GM18870 (cell line): ENCODE measurements around the gene SLC6A12.
"Not testable (repeated sequence)": the region's sequence is repeated elsewhere in the genome, so short reads cannot be mapped to it uniquely, and the experiment has no call there.

Source experiments
- ATAC-seq: cut with Tn5 transposase; IDR thresholded peaks from one replicate; pipeline ENCODE4 v1.9.1; 2021; ENCODE audit warnings: moderate library complexity; ENCODE audit not compliant: unreplicated experiment

SLC6A12 gene

GRCh38 chr12:218728-219590 lies 5.0 kb upstream of the SLC6A12 start:
- ATAC-seq, result no peak

DNA sequence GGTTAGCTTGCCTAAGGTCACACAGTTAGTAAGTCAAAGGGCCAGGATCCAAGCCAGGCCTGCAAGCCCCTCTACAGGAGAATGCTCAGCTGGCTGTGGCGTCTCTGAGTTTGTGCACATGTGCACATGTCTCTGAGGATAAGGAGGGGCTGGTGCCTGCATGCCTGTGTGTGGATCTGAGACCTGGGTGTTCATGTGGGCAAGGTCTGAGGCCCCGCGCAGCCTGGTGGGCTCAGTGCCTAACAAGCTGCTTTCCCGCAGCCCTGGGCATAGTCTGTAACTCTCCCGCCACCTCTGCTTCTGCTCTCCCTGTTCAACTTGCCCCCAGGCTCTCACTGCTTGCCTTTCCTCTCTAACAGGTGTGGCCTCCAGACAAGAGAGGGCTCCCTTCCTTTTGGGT lies 4.3 kb upstream of the SLC6A12 start:
- ATAC-seq, result no peak

GRCh38 chr12:217029-217428 lies 3.1 kb upstream of the SLC6A12 start:
- not testable (repeated sequence) for ATAC-seq

GRCh38 chr12:215116-215515 lies 1.2 kb upstream of the SLC6A12 start:
- no peak for ATAC-seq

DNA sequence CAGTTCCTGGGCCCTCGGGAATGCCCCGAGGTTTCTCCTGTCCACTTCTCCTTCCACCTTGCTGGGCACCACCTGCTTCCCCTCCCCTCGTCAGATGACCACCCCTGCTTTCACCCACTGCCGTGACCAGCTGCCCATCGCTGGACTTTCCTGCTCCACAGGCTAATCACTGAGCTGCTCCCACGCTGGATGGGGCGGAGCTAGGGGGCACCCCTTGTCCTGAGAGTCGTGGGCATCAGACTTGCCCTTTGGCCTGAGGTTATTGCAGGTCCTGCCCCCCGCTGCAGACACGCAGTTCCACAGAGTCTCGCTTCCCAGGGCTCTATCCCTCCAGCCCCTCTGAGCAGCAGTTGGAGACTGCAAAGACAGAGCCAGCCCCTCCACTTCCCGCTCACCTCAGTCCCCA lies 427 bp downstream of the SLC6A12 start:
- no peak for ATAC-seq

GRCh38 chr12:212715-213526 lies 1.0 kb downstream of the SLC6A12 start:
- no peak for ATAC-seq

DNA sequence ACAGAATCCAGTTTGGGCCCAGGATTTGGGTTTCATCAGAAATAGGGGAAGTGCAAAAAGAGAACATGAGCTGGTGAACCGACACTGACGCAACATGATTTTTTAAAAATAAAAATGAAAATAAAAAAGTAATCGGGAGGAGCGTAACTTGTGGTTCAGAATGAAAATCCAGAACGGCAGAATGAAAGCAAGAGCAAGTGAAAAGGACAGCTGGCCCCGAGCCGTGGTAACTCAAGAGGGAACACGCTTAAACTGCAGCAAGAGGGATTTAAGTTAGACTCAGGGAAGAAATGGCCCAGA lies 1.6 kb downstream of the SLC6A12 start:
- ATAC-seq, result no peak

- ATAC-seq, result no peak
Observed at GRCh38 chr12:211639-212414, 2.1 kb downstream of the SLC6A12 start.

DNA sequence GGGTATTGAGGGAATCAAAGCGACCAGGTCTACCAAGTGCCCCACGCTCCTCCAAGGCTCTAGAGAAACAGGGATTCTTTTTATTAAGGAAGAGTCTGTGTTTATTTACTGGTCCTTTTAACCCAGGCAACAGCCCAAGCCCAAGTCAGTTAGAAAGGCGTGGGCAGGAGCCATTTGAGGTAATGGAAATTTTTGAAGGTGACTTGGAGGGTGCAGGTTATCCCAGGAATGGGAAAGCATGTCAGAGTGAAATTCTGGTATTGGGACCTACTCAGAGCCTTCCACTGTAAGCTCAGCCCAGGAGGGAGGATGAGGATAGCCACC lies 2.9 kb downstream of the SLC6A12 start:
- ATAC-seq, result no peak

DNA sequence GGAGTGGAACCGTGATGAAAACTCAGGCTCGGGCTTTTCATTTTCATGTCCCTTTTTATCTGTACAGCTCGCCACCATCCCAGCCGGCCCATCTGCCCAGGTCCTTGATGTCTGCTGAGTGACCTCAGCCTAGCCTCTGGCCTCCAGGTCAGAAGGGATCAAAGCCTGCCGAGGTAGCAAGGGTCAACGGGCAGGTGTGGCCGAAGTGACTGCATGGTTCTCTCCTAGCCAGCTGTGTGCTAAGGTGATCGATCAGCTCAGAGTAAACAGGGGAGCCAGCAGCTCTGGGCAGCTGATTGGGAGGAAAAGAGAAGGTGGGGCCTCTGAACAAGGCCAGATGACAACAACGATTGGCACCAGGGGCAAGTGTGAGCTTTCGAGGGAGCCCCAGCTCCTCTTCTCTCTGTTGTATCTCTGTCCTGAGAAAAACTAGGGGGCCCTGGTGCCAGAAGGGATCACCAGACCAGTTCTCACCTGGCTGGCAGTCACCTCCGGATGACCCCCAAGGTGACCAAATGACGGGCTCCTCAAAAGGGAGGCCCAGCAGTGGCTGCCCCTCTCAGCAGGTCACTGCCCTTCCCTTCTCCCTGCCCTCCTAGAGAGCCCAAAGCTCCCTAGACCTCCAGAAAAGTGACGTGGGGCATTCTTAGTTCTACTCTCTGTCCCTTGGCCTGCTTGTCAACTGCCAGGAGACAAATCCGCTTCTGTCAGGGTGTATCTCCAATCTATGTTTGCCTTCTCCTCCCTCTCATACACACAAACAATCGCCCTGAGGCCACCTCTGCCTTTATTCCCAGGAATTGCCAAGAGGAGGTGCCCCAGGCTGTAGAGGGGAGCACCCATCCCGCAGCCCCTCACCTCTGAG lies 3.4 kb downstream of the SLC6A12 start:
- no peak for ATAC-seq

- no peak for ATAC-seq
Observed at GRCh38 chr12:209851-210250, 4.1 kb downstream of the SLC6A12 start.

GRCh38 chr12:209246-209645 lies 4.7 kb downstream of the SLC6A12 start:
- no peak for ATAC-seq

DNA sequence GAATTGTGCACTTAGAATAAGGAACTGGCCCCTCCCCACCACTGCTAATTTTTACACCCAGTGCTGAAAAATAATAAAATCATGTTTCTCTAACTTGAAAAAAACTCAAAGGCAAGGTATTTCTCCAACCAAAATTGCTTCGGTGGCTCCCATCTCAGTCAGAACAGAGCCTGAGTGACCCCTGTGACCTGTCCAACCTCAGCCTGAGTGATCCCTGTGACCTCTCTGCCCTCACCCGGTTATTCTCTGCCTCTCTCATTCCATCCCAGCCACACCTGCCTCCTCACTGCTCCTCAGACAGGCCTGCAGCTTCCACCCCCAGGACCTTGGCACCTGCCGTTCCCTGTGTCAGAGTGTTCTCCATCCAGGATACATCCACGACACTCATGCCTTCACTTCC lies 5.1 kb downstream of the SLC6A12 start:
- ATAC-seq, result no peak

- no peak for ATAC-seq
Observed at GRCh38 chr12:207804-208203, 6.2 kb downstream of the SLC6A12 start.

DNA sequence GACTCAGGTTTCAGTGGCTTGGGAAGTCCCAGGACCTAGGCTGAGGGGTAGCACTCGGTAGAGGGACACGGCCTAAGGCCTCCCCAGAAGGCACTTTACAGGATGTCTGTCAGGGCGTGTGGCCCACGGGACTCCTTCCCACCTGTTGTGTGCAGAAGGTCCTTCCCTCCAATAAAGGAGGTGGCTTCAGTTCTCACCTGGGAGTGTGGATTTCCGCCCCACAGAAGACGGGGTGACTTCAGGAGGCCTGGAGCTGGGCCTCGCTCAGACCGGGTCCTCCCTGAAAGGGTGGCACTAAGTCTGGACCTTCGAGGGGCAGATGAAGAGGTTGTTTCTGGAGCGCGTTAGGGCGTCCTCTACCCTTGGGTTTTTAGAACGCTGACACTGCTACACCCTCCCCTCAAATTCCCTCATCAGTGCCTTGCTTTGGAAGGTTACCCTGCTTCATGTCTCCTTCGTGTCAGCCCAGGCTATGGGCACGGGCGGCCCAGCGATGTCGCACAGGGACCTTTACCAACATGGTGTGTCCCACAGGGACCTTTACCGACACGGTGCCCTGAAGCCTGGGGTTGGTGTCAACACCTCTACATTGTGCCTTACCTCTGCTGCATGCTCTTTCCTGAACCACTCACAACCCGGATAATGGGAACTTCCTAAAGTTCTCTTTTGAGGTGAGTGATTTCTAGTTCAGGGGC lies 7.1 kb downstream of the SLC6A12 start:
- no peak for ATAC-seq

DNA sequence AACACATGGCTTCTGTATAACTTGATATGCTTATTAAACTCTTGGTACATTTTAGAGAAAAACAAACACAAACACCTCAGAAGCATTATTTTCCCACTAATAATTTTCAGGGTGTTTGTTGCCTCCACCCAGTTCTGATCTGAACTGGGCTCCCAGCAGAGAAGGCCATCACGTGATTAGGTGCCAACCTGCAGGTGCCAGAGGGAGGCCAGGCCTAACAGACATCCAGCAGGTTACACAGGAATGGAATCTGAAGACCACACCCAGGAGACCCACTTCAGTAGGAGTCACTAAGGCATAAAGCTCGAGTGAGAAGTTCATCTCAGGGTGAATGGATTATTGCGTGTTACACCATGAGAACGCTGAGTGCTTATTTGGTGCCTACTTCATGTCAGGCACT lies 8.9 kb downstream of the SLC6A12 start:
- no peak for ATAC-seq

DNA sequence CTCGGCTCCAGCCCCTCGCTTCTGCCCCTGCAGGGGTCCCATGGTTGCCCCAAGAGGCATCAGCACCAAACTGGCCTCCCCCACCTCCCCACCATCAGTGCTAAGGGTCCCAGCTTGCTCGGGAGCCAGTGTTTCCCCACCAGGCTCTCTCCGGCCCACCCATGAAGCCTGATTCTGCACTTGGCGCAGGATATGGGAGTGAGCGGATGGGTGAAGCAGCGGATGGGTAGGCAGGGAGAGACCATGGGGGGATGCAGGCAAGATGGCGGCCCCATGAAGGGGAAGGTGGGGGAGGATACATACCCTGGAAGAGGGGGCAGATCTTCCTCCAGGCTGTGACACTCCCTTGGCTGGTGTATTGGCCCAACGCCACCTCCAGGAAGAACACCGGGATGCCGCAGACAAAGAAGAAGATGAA lies 9.7 kb downstream of the SLC6A12 start:
- no peak for ATAC-seq

GRCh38 chr12:203462-204260 lies 10.3 kb downstream of the SLC6A12 start:
- ATAC-seq, result no peak

DNA sequence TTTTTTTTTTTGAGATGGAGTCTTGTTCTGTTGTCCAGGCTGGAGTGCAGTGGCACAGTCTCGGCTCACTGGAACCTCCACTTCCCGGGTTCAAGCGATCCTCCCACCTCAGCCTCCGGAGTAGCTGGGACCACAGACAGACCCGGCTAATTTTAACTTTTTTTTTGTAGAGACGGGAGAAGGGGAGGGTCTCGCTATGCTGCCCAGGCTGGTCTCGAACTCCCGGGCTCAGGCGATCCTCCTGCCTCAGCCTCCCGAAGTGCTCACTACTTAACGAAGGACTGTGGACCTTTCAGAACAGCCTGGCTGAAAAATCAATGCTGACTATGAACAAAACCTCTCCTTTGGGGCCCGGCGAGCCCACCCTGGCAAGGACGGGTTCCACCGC lies 10.9 kb downstream of the SLC6A12 start:
- no peak for ATAC-seq
